Stimulated activated naive B cell treated with anti-CD40 and anti-IgM and Interleukin-4, amounts not matched to agents 10 μg/mL and 1 μg/mL and 100 μg/mL, for 72 hours (primary cell): Measurements from ENCODE around the gene URI1.

Experiments
- ATAC-seq, 2 donors: fragments of 150-1000 bp; cut with Tn5 transposase; replicated peaks; 2 replicates each; pipeline ENCODE4 v1.10.0; 2021; ENCODE audit warnings: moderate library complexity in 1 of 2
- DNase-seq: peaks from one replicate; pipeline ENCODE4 v3.0.0; 2021
- H3K27ac Mint-ChIP-seq: one replicate; pipeline ENCODE4 v1.8.0; 2022; ENCODE audit warnings: mild to moderate bottlenecking, mixed read lengths
- H3K27me3 Mint-ChIP-seq, 2 donors: one replicate each; pipeline ENCODE4 v1.8.0; 2022; ENCODE audit warnings: mixed read lengths in 2 of 2
- H3K36me3 Mint-ChIP-seq, 2 donors: one replicate each; pipeline ENCODE4 v1.8.0; 2022; ENCODE audit warnings: mixed read lengths in 2 of 2, mild to moderate bottlenecking in 1 of 2
- H3K4me1 Mint-ChIP-seq, 2 donors: one replicate each; pipeline ENCODE4 v1.8.0; 2022; ENCODE audit warnings: mixed read lengths in 2 of 2, mild to moderate bottlenecking in 1 of 2
- H3K4me3 Mint-ChIP-seq, 2 donors: one replicate each; pipeline ENCODE4 v1.8.0; 2022; ENCODE audit warnings: mild to moderate bottlenecking in 2 of 2, mixed read lengths in 2 of 2, moderate library complexity in 1 of 2
- H3K9me3 Mint-ChIP-seq, 2 donors: one replicate each; pipeline ENCODE4 v1.8.0; 2022; ENCODE audit warnings: mixed read lengths in 2 of 2, mild to moderate bottlenecking in 1 of 2

Gene URI1

DNA sequence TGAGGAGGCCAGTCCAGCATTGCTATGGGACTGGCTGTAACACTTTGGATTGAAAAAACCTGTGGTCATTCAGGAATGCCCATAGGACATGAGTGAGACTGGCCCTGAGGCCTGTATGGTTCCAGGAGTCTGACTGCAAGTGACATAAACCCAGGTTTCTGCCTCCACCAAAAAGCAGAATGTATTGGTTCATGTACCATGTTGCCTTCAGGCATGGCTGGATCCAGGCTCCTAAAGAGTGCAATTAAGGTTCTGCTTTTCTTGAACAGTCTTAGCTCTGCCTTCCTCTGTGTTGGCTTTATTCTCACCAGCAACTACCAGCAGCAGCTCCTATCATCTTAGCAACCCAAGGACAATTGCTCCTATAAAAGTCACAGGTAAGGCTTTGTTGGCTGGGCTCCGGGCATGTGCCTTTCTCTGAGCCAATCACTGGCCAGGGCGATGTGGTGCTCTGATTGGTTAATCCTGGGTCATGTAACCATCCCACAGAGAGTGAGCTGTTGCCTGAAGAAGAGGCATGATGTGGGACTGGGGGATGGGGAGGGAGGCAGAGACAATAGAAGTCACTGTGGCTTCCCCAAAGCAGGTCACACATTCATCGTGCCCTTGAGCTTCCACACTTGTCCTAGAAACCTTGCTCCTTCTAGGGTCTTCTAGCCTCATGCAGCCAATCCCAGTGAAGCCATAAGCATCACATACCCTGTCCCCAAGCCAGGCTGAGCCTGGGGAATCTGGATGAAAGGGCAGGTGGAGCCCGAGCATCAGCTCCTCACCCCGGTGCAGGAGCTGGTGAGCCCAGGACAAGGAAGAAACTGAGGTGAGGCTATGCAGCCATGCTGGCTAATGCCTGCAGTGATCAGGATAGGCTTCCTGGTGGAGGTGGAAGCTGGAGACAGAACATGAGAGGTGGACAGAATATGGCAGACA is 123.9 kb downstream of the URI1 start:
- peaks cover 6 to 12% of the 10 kb centered on the region in 2 donors for H3K9me3 Mint-ChIP-seq
- peaks cover 0 to 2% of the 10 kb centered on the region in 2 donors for H3K4me1 Mint-ChIP-seq
- H3K4me3 Mint-ChIP-seq = no peak overlapping the region
- ATAC-seq = no peak
- H3K27me3 Mint-ChIP-seq = peaks cover 11 to 23% of the 10 kb centered on the region in 2 donors
- no peak overlapping the region for H3K27ac Mint-ChIP-seq
- H3K36me3 Mint-ChIP-seq = no peaks in the 10 kb centered on the region
- DNase-seq = no peak
